A549 (cell line): ENCODE data around the gene FKBP8.

Experiments
- JUN ChIP-seq, 2 experiments: fragments of >200 bp; sonication (Bioruptor Twin); formaldehyde crosslinking; IDR thresholded peaks; 2 replicates in 1 of 2; 3 replicates in 1 of 2; pipeline ENCODE4 v1.6.1; 2016 to 2017
- ZSCAN20 ChIP-seq: fragments of 250-450 bp; sonication (Bioruptor Pico); IDR thresholded peaks from 2 replicates; pipeline ENCODE4 v1.8.0; 2022; ENCODE audit warnings: mild to moderate bottlenecking, moderate library complexity

DNA sequence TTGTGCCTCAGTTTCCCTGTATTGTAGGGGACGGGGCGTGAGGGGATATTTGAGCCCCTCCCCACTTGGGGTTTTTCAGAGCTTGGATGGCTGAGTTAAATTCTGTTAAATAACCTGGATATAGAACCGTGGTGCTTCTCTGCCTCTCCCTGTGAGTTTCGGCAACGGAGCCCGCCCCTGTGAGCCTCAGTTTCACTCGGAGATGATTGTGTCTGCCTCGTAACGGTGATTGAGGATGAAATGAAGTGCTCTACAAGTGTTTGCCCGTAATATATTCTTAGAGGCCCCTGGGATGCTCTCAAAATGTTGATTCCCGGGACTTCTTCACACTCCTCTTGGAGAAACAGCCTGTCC lies 14.8 kb upstream of the FKBP8 start:
- no peak for TF ChIP-seq ZSCAN20 (CRISPR knock-in tag)
- no peak for TF ChIP-seq JUN (IDR thresholded peaks at IDR 0.05)
